Muscle of arm (tissue), 14 donors: Measurements from ENCODE around the gene TDO2. TPM values are rescaled to one million over a fixed set of nuclear protein-coding genes. Genes with fewer than 3 reads are reported as not detected.
"Not testable (repeated sequence)": the region's sequence is repeated elsewhere in the genome, so short reads cannot be mapped to it uniquely, and the experiment has no call there.

Experiments
- DNase-seq: peaks from one replicate; pipeline ENCODE4 v3.0.0-alpha.2; 2013
- long read RNA-seq, 11 donors: transcript quantifications; one replicate each; lab custom pipeline, GENCODE V29; 2026
- polyA plus RNA-seq, 12 donors: library from polyadenylated mRNA; unstranded; fragments of 120-200 nt; gene quantifications; one replicate each; pipeline ENCODE4 v1.2.1, GENCODE V29; 2013; ENCODE audit not compliant: insufficient read length in 12 of 12

TDO2 gene
- 1 to 10 TPM in 2 of 12 donors, under 1 TPM in 6, not detected in 4; 0.17 to 1.5 (median 0.49) TPM for polyA plus RNA-seq
- long read RNA-seq, donor 1, partial matches to known transcripts, result 0 of 1 reads
- long read RNA-seq, donor 1, other reads (novel, unspliced or antisense), result 0 of 1 reads
- long read RNA-seq, donor 2, result 0 reads
- long read RNA-seq, donor 3, result 0 reads
- long read RNA-seq, donor 4, result 0 reads
- long read RNA-seq, donor 5, result 0 reads
- long read RNA-seq, donor 6, result 0 reads
- long read RNA-seq, donor 7, result 0 reads
- long read RNA-seq, donor 8, result 0 reads
- long read RNA-seq, donor 9, result 0 reads
- long read RNA-seq, donor 10, result 0 reads
- long read RNA-seq, donor 11, result 0 reads

DNA sequence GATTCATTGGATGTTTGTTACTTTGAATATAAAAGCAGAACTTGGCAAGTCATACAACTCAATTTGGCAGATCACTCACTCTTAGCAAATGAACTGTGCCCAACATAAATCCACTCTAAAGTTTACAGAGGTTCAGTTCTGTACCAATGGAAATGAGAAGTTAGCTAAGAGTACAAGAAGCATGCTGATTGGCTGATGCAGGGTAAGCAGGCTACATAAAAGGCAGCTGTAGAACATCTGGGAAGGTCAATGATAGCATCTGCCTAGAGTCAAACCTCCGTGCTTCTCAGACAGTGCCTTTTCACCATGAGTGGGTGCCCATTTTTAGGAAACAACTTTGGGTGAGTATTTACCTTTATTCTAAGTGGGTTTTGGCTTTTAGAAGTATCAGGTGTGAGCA is at the start of gene TDO2:
TDO2 (plus strand) TSS at position 244 of the 400 bp plus-strand sequence; CDS start at position 307, 63 bp downstream.
- no peak for DNase-seq

DNA sequence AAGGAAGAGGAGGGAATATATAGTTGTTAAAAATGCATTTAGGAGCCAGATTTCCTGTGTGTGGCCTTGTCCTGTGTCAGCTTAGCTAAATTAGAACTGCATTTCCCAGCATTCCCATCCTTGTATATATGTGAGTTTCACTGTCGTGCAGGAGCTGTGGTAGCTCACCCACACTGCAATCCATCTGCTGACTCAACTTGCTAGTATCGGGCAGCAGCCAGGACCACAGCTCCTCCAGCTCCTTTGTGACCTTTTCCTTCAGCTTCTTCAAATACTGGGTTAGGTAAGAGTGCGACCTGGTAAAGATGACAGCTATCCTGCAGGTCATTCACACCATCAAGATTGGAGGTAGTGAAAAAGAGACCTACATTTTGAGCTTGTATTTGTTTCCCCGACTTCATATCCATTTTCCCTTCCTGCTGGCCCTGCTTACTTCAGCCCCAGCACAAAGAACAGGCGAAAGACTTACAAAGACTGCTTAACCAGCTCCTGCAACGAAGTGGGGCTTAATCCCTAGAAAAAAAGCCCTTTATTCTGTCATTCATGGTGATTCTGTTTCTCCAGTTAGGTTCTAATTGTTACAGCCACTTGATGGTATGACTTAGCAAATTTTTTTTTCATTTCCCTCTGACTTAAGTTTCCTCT is 48.8 kb upstream of the TDO2 start:
- DNase-seq, result no peak

DNA sequence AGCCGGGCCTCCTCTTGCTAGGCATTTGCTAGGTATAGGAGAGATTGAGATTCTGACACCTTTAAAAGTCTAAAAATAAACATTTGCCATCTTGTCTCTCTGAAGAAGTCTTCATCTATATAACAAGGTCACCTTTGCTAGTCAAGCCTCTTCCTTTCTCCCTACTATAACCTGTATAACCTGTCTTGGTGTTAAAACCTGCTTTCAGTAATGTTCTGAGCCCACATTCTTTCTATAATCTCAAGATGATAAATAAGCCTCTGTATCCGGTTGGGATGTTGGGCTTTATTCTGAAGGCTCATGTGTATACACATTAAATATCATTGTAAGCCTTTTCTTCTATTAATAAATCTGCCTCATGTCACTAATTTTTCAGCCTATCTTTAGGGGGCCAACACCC is 47.6 kb upstream of the TDO2 start:
- DNase-seq, result no peak

GRCh38 chr4:155866177-155866576 is 37.3 kb upstream of the TDO2 start, which contains the start of gene ASIC5:
Gene ASIC5 (minus strand): TSS chr4:155866277. CDS start chr4:155866226, 51 bp downstream.
- DNase-seq, result no peak

- no peak for DNase-seq
Measured at GRCh38 chr4:155875878-155876277, 27.6 kb upstream of the TDO2 start.

DNA sequence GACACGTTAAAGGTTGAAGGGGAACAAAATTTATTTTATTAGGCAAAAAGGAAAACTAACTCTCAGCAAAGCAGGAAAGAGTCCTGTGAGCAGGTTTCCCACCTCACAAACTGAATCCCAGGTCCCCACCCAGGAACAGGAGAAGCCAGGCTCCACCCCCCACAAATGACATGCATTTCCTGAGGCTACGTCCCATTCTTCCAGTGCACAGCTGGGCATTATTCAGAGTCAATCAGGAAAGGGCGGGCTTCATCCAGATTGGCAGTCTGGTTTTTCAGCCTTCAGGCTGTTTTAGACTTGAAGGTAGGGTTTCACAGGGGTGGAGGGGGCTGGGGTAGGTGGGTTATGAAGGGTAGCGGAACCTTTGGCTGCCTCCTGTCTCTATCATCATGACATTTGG is 25.5 kb upstream of the TDO2 start:
- no peak for DNase-seq

DNA sequence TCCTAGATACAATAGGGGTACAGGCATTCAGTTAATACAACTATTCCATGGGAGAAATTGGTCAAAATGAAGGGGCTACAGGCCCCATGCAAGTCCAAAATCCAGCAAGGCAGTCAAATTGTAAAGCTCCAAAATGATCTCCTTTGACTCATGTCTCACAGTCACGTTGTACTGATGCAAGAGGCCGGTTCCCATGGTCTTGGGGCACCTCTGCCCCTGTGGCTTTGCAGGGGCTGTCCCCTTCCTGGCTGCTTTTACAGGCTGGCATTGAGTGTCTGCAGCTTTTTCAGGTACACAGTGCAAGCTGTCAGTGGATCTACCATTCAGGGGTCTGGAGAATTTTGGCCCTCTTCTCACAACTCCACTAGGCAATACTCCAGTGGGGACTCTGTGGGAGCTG is 24.9 kb upstream of the TDO2 start:
- DNase-seq, result no peak

- no peak for DNase-seq
Measured at GRCh38 chr4:155879767-155880166, 23.7 kb upstream of the TDO2 start.

DNA sequence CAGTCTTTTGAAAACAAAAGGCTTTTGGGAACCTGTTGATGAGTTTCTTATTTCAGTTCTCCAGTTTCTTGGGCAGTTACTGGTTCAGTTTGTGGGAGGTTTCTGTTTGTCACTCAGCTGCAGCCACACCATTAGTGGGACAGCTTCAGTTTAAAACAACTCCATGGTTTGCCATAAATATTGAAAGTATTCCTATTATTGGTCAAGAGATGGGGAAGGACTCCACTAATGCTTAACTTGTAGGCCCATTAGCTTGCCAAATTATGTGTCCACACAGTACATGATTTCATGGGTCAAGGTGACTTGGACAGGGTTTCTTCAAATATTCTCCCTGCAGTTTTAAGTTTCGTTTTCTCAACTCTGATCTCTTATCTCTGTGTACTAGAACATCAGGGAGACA is 21.9 kb upstream of the TDO2 start:
- DNase-seq, result no peak

DNA sequence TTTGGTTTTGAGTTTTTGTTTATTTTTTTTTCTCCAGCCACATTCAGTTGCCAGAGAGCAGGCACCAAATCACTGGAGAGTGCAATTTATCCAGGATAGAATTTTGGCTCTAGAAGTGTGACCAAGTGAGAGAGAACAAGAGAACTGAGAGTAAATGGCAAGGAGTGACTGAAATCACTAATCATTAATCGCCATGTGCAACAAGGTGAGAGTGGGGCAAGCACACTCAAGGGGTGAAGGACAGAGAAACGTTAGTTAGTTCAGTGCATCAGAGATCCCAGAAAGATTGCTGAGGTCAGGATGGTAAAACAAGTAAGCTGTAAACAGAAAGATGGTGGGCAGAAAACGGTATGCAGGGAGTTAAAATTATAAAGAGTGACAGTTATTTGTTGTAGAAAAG is 19.6 kb upstream of the TDO2 start:
- DNase-seq, result no peak

- no peak for DNase-seq
Measured at GRCh38 chr4:155885666-155886065, 17.8 kb upstream of the TDO2 start.

DNA sequence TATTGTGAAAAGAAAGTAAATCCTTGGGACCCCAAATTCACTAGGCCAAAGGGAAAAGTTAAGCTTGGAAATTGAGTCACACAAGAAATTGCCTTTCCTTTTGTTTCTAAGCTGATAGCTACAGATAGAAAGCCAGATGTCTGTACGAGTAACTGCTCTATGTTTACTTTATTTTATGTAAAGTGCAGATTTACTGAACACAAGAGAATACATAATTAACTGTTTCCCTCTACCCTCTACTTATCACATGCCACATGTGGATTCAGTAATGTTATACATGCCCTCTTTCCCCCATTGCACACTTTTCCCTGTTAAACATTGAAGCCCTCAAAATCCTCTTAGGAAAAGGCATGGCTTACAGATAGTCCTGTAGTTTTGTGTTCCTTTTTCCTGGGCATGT is 16.5 kb upstream of the TDO2 start:
- no peak for DNase-seq

DNA sequence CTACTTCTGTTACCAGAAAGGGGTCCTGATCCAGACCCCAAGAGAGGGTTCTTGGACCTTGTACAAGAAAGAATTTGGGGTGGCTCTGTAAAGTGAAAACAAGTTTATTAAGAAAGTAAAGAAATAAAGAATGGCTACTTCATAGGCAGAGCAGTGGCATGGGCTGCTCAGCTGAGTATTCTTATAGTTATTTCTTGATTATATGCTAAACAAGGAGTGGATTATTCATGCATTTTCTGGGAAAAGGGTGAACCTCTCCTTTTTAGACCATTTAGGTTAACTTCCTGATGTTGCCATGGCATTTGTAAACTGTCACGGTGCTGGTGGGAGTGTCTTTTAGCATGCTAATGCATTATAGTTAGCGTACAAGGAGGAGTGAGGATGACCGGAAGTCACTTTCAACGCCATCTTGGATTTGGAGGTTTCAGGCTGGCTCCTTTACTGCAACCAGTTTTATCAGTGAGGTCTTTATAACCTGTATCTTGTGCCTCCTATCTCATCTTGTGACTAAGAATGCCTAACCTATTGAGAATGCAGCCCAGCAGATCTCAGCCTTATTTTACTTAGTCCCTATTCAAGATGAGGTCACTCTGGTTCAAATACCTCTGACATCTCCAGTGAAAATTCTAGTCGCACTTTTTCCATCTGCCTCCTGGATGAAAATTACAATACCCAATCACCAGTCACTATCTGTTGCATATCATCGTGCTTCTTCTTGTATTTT is 15.5 kb upstream of the TDO2 start:
- DNase-seq, result no peak

GRCh38 chr4:155889031-155889793 is 14.3 kb upstream of the TDO2 start:
- DNase-seq, result no peak

DNA sequence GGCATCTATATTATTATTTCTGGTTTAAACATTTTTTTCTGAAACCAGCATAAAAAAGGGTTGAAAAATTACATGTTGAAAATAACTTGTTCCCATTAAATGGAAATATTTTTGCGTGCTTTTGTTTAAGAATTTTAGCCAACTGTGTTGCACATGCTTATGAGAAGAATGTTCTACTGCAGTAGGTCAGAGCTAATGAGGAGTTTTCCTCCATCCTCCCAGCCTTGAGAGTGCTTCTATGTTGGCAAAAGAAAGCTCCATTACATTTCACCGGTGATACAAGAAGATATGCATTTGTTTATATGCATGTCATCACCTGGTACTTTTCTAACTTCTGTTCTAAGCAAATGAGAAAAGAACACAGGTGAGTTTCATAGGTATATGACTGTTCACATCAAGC is 13.6 kb upstream of the TDO2 start:
- DNase-seq, result no peak

DNA sequence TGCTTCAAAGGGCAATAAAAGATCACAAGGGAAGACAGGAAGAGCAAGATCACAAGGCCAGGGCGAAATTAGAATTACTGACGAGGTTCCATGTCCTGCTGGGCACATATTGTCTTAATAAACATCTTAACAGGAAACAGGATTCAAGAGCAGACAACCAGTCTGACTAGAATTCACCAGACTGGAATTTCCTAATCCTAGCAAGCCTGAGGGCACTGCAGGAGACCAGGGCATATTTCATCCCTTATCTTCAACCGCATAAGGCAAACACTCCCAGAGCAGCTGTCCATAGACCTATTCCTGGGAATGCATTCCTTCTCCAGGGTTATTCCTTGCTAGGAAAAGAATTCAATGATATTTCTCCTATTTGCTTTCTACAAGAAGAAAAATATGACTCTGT is 12.4 kb upstream of the TDO2 start:
- no peak for DNase-seq

- DNase-seq, result not testable (repeated sequence)
Measured at GRCh38 chr4:155898371-155898770, 5.1 kb upstream of the TDO2 start.

DNA sequence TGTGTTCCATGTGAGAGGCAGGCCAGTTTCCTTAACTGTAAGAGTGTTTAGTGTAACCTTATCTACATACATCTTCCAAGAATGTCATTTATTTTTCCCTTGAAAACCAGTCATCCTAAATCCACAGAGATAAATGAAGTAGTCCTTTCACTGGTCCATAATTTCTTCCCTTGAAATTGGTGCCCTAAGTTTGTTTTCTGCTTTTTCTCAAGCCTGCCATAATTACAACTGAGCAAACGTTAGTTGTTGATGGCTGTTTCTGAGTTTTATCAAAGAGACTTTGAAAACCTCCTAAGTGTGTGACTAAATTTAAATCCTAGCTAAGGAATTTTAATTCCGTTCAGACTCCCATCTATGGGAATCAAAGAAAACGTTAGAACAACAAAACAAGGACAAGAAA is 3.6 kb upstream of the TDO2 start:
- DNase-seq, result no peak

- no peak for DNase-seq
Measured at GRCh38 chr4:155900381-155900780, 3.1 kb upstream of the TDO2 start.

- DNase-seq, result no peak
Measured at GRCh38 chr4:155901013-155901412, 2.5 kb upstream of the TDO2 start.

- no peak for DNase-seq
Measured at GRCh38 chr4:155904331-155904730, 835 bp downstream of the TDO2 start.
